Measurements from ENCODE around the gene AUTS2. TPM values are rescaled to one million over a fixed set of nuclear protein-coding genes. Genes with fewer than 3 reads are reported as not detected.

AUTS2 gene
- total RNA-seq, 1 experiment from 2014 or later, result 50.0 TPM

DNA sequence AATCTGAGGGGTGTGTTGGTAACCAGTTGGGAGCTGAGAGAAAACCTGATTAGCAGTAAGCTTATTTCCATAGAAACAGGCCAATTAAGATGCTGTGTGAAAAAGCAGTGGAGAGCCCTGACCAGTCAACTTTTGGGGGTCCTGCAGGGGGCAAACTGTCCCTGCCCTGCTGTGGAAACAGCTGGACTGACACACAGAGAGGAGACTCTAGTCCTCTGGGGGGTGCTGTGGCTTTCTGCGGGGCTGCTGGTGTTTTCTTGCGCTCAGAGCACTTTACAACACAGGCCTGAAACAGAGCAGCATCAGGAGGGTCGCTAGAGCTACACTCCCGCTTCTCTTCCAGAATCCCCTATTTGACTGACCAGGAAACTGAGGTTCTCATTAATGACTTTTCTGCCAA lies 986.8 kb downstream of the AUTS2 start (continued):
- TF ChIP-seq ZNF512 (CRISPR knock-in tag; IDR thresholded peaks at IDR 0.05; ENCODE audit: borderline replicate concordance) (no peak), SP1 (CRISPR knock-in tag; conservative IDR thresholded peaks at IDR 0.05) (no peak), PREB (CRISPR knock-in tag; IDR thresholded peaks at IDR 0.05; ENCODE audit: borderline replicate concordance) (no peak), E2F5 (CRISPR knock-in tag; IDR thresholded peaks at IDR 0.05) (no peak), SMAD3 (CRISPR knock-in tag; IDR thresholded peaks at IDR 0.05; ENCODE audit: borderline replicate concordance) (no peak)

DNA sequence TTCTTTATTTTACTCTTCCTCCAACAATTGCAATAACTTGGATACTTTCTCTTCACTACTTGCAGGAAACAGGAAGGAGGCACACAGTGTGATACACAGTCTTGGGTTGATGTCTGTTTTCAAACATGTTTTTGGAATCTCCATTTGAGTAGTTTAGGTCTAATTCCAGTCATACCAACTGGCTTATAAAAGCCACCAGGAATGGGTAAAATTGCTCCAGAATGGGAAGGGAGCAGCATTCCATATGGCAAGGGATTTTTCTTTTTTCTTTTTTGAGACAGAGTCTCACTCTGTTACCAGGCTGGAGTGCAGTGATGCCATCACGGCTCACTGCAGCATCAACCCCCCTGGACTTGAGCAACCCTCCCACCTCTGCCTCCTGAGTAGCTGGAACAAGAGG lies 988.5 kb downstream of the AUTS2 start:
- ChIA-PET POLR2A (no interaction called here), CTCF (interaction anchor here (3.0 kb wide), 1 partner anchor 9 kb away, joined by 9 read pairs; no protein-coding TSS in a partner anchor)
- Mint-ChIP-seq H3K36me3 (no peaks in the 10 kb centered on the region), H3K27ac (no peak overlapping the region), H3K4me1 (peaks cover 63% of the 10 kb centered on the region), H3K4me3 (no peak overlapping the region), H3K27me3 (ENCODE audit: low read depth) (no peaks in the 10 kb centered on the region), H3K9me3 (no peaks in the 10 kb centered on the region)
- ATAC-seq (no peak), DNase-seq (ENCODE audit: low spot score) (no peak)
- no peak for TF ChIP-seq RELA (CRISPR knock-in tag; IDR thresholded peaks at IDR 0.05; ENCODE audit: borderline replicate concordance)
- TF ChIP-seq, protein P1, sequence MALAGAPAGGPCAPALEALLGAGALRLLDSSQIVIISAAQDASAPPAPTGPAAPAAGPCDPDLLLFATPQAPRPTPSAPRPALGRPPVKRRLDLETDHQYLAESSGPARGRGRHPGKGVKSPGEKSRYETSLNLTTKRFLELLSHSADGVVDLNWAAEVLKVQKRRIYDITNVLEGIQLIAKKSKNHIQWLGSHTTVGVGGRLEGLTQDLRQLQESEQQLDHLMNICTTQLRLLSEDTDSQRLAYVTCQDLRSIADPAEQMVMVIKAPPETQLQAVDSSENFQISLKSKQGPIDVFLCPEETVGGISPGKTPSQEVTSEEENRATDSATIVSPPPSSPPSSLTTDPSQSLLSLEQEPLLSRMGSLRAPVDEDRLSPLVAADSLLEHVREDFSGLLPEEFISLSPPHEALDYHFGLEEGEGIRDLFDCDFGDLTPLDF (CRISPR knock-in tag; IDR thresholded peaks at IDR 0.05), result no peak
- no peak for TF ChIP-seq TCF7 (CRISPR knock-in tag; IDR thresholded peaks at IDR 0.05; ENCODE audit: low read depth)
- TF ChIP-seq ZNF232 (CRISPR knock-in tag; IDR thresholded peaks at IDR 0.05), result no peak

GRCh38 chr7:70587739-70588138 lies 989.5 kb downstream of the AUTS2 start:
- H3K4me1 Mint-ChIP-seq, result peaks cover 54% of the 10 kb centered on the region
- ChIA-PET POLR2A (no interaction called here), CTCF (interaction anchor here (1.0 kb wide), 1 partner anchor 112 kb away, joined by 3 read pairs; no protein-coding TSS in a partner anchor)
- no peak for ATAC-seq
- H3K4me3 Mint-ChIP-seq, result no peak overlapping the region
- H3K27me3 Mint-ChIP-seq (ENCODE audit: low read depth), result no peaks in the 10 kb centered on the region
- H3K27ac Mint-ChIP-seq, result no peak overlapping the region
- H3K9me3 Mint-ChIP-seq, result no peaks in the 10 kb centered on the region
- TF ChIP-seq TEAD1 (CRISPR knock-in tag; IDR thresholded peaks at IDR 0.05) (no peak), ARID4B (CRISPR knock-in tag; IDR thresholded peaks at IDR 0.05; ENCODE audit: borderline replicate concordance) (no peak), ATF3 (CRISPR knock-in tag; conservative IDR thresholded peaks at IDR 0.05) (no peak), PREB (CRISPR knock-in tag; IDR thresholded peaks at IDR 0.05; ENCODE audit: borderline replicate concordance) (no peak), ZNF671 (CRISPR knock-in tag; IDR thresholded peaks at IDR 0.05) (no peak), ERG (CRISPR knock-in tag; IDR thresholded peaks at IDR 0.05) (no peak), IRF2 (CRISPR knock-in tag; IDR thresholded peaks at IDR 0.05; ENCODE audit: borderline replicate concordance, low read depth) (no peak), USF1 (CRISPR knock-in tag; IDR thresholded peaks at IDR 0.05) (no peak), JAZF1 (CRISPR knock-in tag; IDR thresholded peaks at IDR 0.05) (no peak), CREB1 (CRISPR knock-in tag; IDR thresholded peaks at IDR 0.05) (no peak), OVOL2 (CRISPR knock-in tag; IDR thresholded peaks at IDR 0.05; ENCODE audit: borderline replicate concordance) (no peak), GTF2I (CRISPR knock-in tag; conservative IDR thresholded peaks at IDR 0.05) (no peak), JUN (CRISPR knock-in tag; IDR thresholded peaks at IDR 0.05) (no peak)
- DNase-seq (ENCODE audit: low spot score), result no peak
- no peaks in the 10 kb centered on the region for H3K36me3 Mint-ChIP-seq
